CD14-positive monocyte (primary cell): ENCODE results near the gene ATXN1. TPM values are rescaled to one million over a fixed set of nuclear protein-coding genes. Genes with fewer than 3 reads are reported as not detected.
A peak's percentile ranks its signal among the peaks of the same experiment; 100 is the strongest.

ENCODE experiments used
- DNase-seq, 3 donors: peaks; one replicate each; pipeline ENCODE4 v3.0.0-alpha.2; 2011 to 2022
- H2AFZ ChIP-seq: 2 replicates; pipeline ENCODE4 v1.6.0; 2012; ENCODE audit warnings: mild to moderate bottlenecking, low read depth, low read length, inconsistent platforms; ENCODE audit not compliant: insufficient read depth, poor library complexity, severe bottlenecking
- H3K27ac ChIP-seq, 2 donors: 1 replicate in 1 of 2; 2 replicates in 1 of 2; pipeline ENCODE4 v1.5.1; 2012 to 2013; ENCODE audit warnings: low read length in 2 of 2, control low read depth in 1 of 2, inconsistent platforms in 1 of 2, low read depth in 1 of 2, mild to moderate bottlenecking in 1 of 2
- H3K27me3 ChIP-seq, 2 donors: one replicate each; pipeline versions ENCODE4 v1.6.0 to v1.6.1; 2011 to 2013; ENCODE audit warnings: low read length in 2 of 2; ENCODE audit not compliant: control insufficient read depth in 2 of 2, insufficient read depth in 2 of 2
- H3K36me3 ChIP-seq, 2 donors: replicated peaks in 1 of 2; 1 replicate in 1 of 2; 2 replicates in 1 of 2; pipeline versions ENCODE4 v1.5.1 to v1.6.1; 2012 to 2013; ENCODE audit warnings: low read length in 2 of 2, control low read depth in 1 of 2, inconsistent platforms in 1 of 2, mild to moderate bottlenecking in 1 of 2; ENCODE audit not compliant: insufficient read depth in 2 of 2, control insufficient read depth in 1 of 2
- H3K4me1 ChIP-seq, 2 donors: 1 replicate in 1 of 2; 2 replicates in 1 of 2; pipeline versions ENCODE4 v1.5.1 to v1.6.1; 2012 to 2013; ENCODE audit warnings: low read length in 2 of 2, control low read depth in 1 of 2, inconsistent platforms in 1 of 2, mild to moderate bottlenecking in 1 of 2, moderate library complexity in 1 of 2; ENCODE audit not compliant: insufficient read depth in 2 of 2, control insufficient read depth in 1 of 2
- H3K4me2 ChIP-seq: replicated peaks from 2 replicates; pipeline ENCODE3; 2012; ENCODE audit warnings: low read length, moderate library complexity, mild to moderate bottlenecking; ENCODE audit not compliant: poor library complexity, severe bottlenecking; ENCODE audit errors: extremely low read depth
- H3K4me3 ChIP-seq, 3 experiments: fragments of 200-600 bp in 1 of 3; sonication (generic) in 1 of 3; replicated peaks in 1 of 3; 1 replicate in 2 of 3; 2 replicates in 1 of 3; pipeline ENCODE4 v1.5.1; 2011 to 2013; ENCODE audit warnings: low read length in 3 of 3, mild to moderate bottlenecking in 3 of 3, control low read depth in 2 of 3, low read depth in 2 of 3, inconsistent platforms in 1 of 3, moderate library complexity in 1 of 3
- H3K79me2 ChIP-seq: 2 replicates; pipeline ENCODE4 v1.6.0; 2012; ENCODE audit warnings: mild to moderate bottlenecking, control low read depth, inconsistent platforms, low read length, moderate library complexity; ENCODE audit not compliant: insufficient read depth
- H3K9ac ChIP-seq: 2 replicates; pipeline ENCODE4 v1.6.0; 2017; ENCODE audit warnings: low read length, mild to moderate bottlenecking; ENCODE audit not compliant: insufficient read depth, poor library complexity, severe bottlenecking
- H3K9me3 ChIP-seq, 2 donors: replicated peaks in 1 of 2; 1 replicate in 1 of 2; 2 replicates in 1 of 2; pipeline versions ENCODE4 v1.5.1 to v1.6.1; 2012 to 2013; ENCODE audit warnings: low read length in 2 of 2, control low read depth in 1 of 2; ENCODE audit not compliant: control insufficient read depth in 1 of 2, insufficient read depth in 1 of 2
- H4K20me1 ChIP-seq: 2 replicates; pipeline ENCODE4 v1.6.0; 2012; ENCODE audit warnings: mild to moderate bottlenecking, low read length, control low read depth, moderate library complexity; ENCODE audit not compliant: insufficient read depth
- H3K27ac Mint-ChIP-seq, 7 donors: one replicate each; pipeline ENCODE4 v1.8.0; 2020; ENCODE audit warnings: mild to moderate bottlenecking in 7 of 7, mixed read lengths in 7 of 7, moderate library complexity in 6 of 7, inconsistent platforms in 2 of 7
- H3K27me3 Mint-ChIP-seq, 3 donors: one replicate each; pipeline ENCODE4 v1.8.0; 2021 to 2022; ENCODE audit warnings: low read depth in 3 of 3, mild to moderate bottlenecking in 3 of 3, mixed read lengths in 3 of 3, moderate library complexity in 3 of 3, inconsistent platforms in 1 of 3
- H3K36me3 Mint-ChIP-seq, 2 donors: one replicate each; pipeline ENCODE4 v1.8.0; 2020; ENCODE audit warnings: mixed read lengths in 2 of 2, inconsistent platforms in 1 of 2, mild to moderate bottlenecking in 1 of 2
- H3K4me1 Mint-ChIP-seq: one replicate; pipeline ENCODE4 v1.8.0; 2020; ENCODE audit warnings: mild to moderate bottlenecking, mixed read lengths
- H3K4me3 Mint-ChIP-seq, 2 donors: one replicate each; pipeline ENCODE4 v1.8.0; 2020; ENCODE audit warnings: mild to moderate bottlenecking in 2 of 2, mixed read lengths in 2 of 2, moderate library complexity in 1 of 2
- H3K9me3 Mint-ChIP-seq, 7 donors: one replicate each; pipeline ENCODE4 v1.8.0; 2020 to 2022; ENCODE audit warnings: mixed read lengths in 7 of 7, mild to moderate bottlenecking in 6 of 7, moderate library complexity in 6 of 7, inconsistent platforms in 2 of 7
- CTCF ChIP-seq: fragments of 200-600 bp; IDR thresholded peaks from one replicate; pipeline ENCODE4 v1.8.0; 2022; ENCODE audit warnings: antibody characterized with exemption, mild to moderate bottlenecking
- WGBS: methylation state at CpG from one replicate; pipeline ENCODE4 v1.1.5; 2013; ENCODE audit warnings: missing lambda C conversion rate; ENCODE audit not compliant: insufficient coverage; 5-methylcytosine and 5-hydroxymethylcytosine counted together
- intact Hi-C, 2 donors: fragments of 100-400 bp; cut with micrococcal nuclease; formaldehyde crosslinking; loops; one replicate each; pipeline versions ENCODE4 v1.15.0 to v1.15.1; 2023
- polyA plus RNA-seq, 3 donors: library from polyadenylated mRNA; depleted of rRNA in 1 of 3; unstranded in 2 of 3; stranded (reverse) in 1 of 3; fragments of 300-500 nt in 2 of 3; fragments of >200 nt in 1 of 3; fragmentation: Illumina TruSeq in 2 of 3; gene quantifications; 1 replicate in 2 of 3; 2 replicates in 1 of 3; pipeline ENCODE4 v1.2.3, GENCODE V29; 2012 to 2021

The ATXN1 gene
- polyA plus RNA-seq, 3 donors: 8.8 to 19.1 (median 10.9) TPM

DNA sequence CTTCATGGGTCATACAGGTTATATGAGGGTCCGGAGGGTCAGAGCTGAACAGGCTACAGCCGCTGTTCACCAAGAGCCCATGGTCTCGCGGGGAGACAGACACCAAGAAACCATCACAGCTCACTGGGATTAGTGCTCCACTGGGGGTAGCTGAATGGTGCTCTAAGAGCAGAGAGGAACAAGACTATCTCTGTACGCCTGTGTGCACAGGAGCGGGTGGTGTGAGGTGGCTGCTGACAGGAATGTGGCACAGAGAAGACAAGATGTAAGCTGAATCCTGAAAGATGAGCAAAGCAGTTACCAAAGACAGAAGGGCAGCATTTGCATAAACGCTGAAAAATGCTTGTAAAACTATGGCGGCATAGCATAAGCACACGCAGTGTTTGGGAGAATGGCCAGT lies 383.8 kb downstream of the ATXN1 start:
- Mint-ChIP-seq H3K27me3 (no peaks in the 10 kb centered on the region), H3K9me3 (no peaks in the 10 kb centered on the region), H3K4me1 (no peaks in the 10 kb centered on the region), H3K27ac (peak overlapping the region in 1 of 7 donors; percentile 55), H3K36me3 (peaks cover 10 to 11% of the 10 kb centered on the region in 2 donors), H3K4me3 (no peak overlapping the region)
- Histone ChIP-seq H3K4me3 (no peak overlapping the region), H3K4me1 (no peaks in the 10 kb centered on the region), H3K4me2 (no peak overlapping the region), H4K20me1 (peaks cover 22% of the 10 kb centered on the region), H2AFZ (no peak overlapping the region), H3K9ac (no peak overlapping the region), H3K27me3 (no peaks in the 10 kb centered on the region), H3K9me3 (no peaks in the 10 kb centered on the region), H3K27ac (no peak overlapping the region), H3K36me3 (no peaks in the 10 kb centered on the region), H3K79me2 (no peaks in the 10 kb centered on the region)
- over 99% methylated on average over 7 of the region's 9 CpGs for WGBS
- TF ChIP-seq CTCF: no peak
- intact Hi-C loops: no loop called here
- DNase-seq: no peak

DNA sequence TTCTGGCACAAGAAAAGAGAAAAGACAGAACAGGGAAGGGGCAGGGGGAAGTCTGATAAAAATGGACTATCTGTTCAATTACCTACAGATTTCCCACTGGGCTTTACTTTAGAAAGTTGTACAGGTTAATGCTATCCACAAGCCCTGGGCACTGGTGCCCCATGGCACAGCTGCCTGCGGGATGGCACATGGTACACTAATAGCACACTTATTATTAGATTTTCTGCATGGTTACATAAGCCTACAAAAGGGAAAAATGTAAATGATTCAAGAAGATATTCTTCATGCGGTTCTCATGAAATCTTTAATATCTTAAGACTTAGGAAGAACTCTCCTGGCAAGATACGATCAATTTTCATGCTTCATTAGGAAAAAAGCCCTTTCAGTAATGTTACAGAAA lies 385.4 kb downstream of the ATXN1 start:
- H3K9me3 ChIP-seq: no peaks in the 10 kb centered on the region
- no peak overlapping the region for H3K27ac Mint-ChIP-seq
- no peak overlapping the region for H3K9ac ChIP-seq
- no CpG with 5 or more reads among the region's 3 CpGs for WGBS
- H4K20me1 ChIP-seq: peaks cover 27% of the 10 kb centered on the region
- no peak for DNase-seq
- no peak for TF ChIP-seq CTCF
- H3K27ac ChIP-seq: no peak overlapping the region
- H3K27me3 Mint-ChIP-seq: no peaks in the 10 kb centered on the region
- no peak overlapping the region for H3K4me3 Mint-ChIP-seq
- no peaks in the 10 kb centered on the region for H3K4me1 ChIP-seq
- no peaks in the 10 kb centered on the region for H3K79me2 ChIP-seq
- no peak overlapping the region for H3K4me2 ChIP-seq
- intact Hi-C loops: no loop called here
- H3K36me3 Mint-ChIP-seq: peaks cover 5 to 11% of the 10 kb centered on the region in 2 donors
- no peak overlapping the region for H2AFZ ChIP-seq
- H3K27me3 ChIP-seq: no peaks in the 10 kb centered on the region
- H3K36me3 ChIP-seq: no peaks in the 10 kb centered on the region
- H3K4me1 Mint-ChIP-seq: no peaks in the 10 kb centered on the region
- no peaks in the 10 kb centered on the region for H3K9me3 Mint-ChIP-seq
- H3K4me3 ChIP-seq: no peak overlapping the region
